ENCODE results near the gene GFI1B.
"Not testable (repeated sequence)": the region's sequence is repeated elsewhere in the genome, so short reads cannot be mapped to it uniquely, and the experiment has no call there.

Gene GFI1B

DNA sequence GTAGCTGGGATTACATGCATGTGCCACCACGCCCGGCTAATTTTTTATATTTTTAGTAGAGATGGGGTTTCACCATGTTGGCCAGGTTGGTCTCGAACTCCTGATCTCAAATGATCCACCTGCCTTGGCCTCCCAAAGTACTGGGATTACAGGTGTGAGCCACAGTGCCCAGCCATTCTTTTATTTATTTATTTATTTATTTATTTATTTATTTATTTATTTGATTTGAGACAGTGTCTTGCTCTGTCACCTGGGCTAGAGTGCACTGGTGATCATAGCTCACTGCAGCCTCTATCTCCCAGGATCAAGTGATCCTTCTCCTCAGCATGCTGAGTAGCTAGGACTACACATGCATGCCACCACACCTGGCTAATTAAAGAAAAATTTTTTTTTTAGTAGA lies 10.6 kb upstream of the GFI1B start:
- DNase-seq (ENCODE audit: low read depth, low spot score) = not testable (repeated sequence)

- DNase-seq (ENCODE audit: low read depth, low spot score) = no peak
These were observed 8.7 kb upstream of the GFI1B start for GRCh38 chr9:132969783-132970182.

- DNase-seq (ENCODE audit: low read depth, low spot score) = no peak
These were observed 8.0 kb upstream of the GFI1B start for GRCh38 chr9:132970324-132971062.

- no peak for DNase-seq (ENCODE audit: low read depth, low spot score)
These were observed 5.3 kb upstream of the GFI1B start for GRCh38 chr9:132973166-132973565.

DNA sequence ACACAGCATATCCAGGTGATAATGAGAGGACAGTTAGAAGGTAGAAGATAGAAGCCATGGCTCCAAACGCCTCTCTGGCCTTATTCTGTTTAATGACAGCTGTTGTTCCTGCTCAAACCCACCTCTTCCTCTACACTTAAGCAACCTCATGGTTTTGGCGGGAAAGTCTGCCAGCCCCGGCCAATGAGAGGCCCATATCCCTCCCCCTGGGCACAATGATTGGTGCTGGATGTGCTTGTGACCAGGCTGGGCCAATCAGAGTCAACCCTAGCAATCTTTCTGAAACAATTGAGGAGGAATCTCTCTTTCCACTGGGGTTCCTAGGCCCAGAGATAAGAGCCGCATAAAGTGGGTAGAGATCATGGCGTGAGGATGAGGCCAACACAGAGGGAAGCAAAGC lies 4.8 kb upstream of the GFI1B start:
- DNase-seq (ENCODE audit: low read depth, low spot score) = no peak

GRCh38 chr9:132975961-132976360 lies 2.5 kb upstream of the GFI1B start:
- no peak for DNase-seq (ENCODE audit: low read depth, low spot score)

GRCh38 chr9:132976571-132976970 lies 1.9 kb upstream of the GFI1B start:
- DNase-seq (ENCODE audit: low read depth, low spot score) = no peak

DNA sequence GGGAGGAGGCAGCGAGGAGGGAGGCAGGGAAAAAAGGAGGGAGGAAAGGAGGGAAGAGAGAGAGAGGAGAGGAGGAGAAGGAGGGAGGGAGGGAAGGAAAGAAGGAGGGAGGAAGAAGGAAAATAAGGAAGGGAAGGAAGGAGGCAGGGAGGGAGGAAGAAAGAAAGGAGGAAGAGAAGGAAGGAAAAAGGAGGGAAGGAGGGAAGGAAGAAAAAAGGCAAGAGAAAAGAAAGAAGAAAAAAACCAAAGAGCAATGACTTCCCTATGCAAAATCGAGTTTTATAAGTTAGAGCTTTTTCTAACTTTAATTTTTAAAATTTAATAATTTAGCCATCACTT lies 413 bp upstream of the GFI1B start:
- DNase-seq (ENCODE audit: low read depth, low spot score) = no peak

- no peak for DNase-seq (ENCODE audit: low read depth, low spot score)
These were observed 1.7 kb downstream of the GFI1B start for GRCh38 chr9:132980157-132980556.

DNA sequence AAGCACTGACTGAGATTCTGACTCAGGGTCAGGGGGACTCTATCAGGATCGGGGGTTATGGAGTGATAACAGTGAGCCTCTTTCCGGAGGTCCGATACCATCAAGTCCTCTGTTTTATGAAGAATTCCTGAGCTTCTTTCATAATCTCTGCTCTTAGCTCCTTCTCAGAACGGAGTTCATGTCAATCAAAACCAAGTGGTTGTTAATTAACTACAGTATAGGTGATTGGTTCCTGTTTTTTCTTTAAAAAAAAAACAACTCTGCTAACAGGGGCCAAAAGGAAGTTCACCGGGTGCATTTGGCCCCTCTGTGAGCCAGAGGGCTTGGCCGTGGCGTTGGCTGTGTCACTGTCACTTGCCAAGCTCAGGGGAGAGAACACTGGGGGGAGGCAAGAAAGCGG lies 4.0 kb downstream of the GFI1B start:
- no peak for DNase-seq (ENCODE audit: low read depth, low spot score)

GRCh38 chr9:132983491-132984201 lies 5.2 kb downstream of the GFI1B start:
- DNase-seq (ENCODE audit: low read depth, low spot score) = no peak

- DNase-seq (ENCODE audit: low read depth, low spot score) = no peak
These were observed 5.9 kb downstream of the GFI1B start for GRCh38 chr9:132984202-132985070.

DNA sequence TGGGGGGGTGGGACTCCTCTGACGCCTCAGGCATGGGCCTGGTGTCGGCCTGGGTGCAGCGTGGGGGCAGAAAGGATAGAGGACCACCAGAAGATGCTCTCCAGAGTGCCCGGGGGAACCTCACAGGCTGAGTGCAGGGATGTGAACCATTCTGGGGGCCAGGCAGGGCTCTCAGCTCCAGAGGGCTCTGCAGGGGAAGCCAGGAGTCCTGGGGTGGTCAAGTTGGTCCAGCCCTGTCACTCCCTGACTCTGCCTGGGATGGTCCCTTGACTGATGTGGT lies 6.5 kb downstream of the GFI1B start:
- DNase-seq (ENCODE audit: low read depth, low spot score) = no peak

GRCh38 chr9:132985489-132985888 lies 7.0 kb downstream of the GFI1B start:
- DNase-seq (ENCODE audit: low read depth, low spot score) = no peak

GRCh38 chr9:132986114-132986513 lies 7.6 kb downstream of the GFI1B start:
- DNase-seq (ENCODE audit: low read depth, low spot score) = no peak

DNA sequence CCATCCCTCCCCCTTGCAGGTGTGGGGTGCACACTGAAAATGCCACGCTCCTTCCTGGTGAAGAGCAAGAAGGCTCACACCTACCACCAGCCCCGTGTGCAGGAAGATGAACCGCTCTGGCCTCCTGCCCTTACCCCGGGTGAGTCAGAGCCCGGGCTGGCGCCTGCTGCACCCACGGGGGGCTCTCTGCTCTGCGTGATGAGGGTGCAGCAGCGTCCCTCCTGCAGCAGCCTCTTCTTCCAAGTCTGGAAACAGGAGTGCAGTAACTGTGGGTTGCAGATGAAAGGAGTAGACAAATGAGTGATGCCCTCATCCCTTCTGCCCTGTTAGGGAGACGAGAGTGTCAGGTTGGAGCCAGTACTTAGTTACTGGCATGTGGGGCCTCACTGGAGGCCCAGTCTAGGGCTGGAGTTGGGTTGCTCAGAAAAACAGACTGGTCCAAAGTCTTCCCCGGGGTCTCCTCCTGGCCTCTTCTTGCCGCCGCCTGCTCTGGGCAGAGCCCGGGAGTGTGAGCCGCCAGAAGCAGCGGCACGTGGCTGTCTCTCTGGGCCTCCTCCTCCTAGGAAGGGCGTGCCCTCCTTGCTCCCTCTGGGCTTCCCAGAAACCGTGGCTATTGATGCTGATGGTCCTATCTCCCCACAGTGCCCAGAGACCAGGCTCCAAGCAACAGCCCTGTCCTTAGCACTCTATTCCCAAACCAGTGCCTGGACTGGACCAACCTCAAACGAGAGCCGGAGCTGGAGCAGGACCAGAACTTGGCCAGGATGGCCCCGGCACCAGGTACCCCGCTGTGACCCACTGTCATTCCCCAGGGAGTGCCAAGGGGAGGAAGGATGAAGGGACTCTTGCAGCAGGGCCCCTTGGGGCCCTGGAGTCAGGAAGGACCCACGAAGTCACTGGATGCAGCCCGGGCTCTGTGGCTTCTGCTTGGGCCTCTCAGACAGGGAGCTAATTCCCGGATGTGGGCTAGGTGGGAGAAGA lies 8.4 kb downstream of the GFI1B start:
- DNase-seq (ENCODE audit: low read depth, low spot score) = no peak

GRCh38 chr9:132988244-132989013 lies 9.9 kb downstream of the GFI1B start:
- DNase-seq (ENCODE audit: low read depth, low spot score) = no peak

DNA sequence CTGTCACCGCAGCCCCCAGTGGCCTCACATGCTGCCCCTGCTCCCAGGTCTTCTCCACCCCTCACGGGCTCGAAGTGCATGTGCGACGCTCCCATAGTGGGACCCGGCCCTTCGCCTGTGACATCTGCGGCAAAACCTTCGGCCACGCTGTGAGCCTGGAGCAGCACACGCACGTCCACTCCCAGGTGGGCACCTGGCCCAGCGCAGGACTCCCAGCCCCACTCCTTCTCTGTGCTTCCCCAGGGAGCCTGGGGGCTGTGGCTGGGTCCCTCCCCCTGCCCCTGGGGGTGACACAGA lies 10.5 kb downstream of the GFI1B start:
- no peak for DNase-seq (ENCODE audit: low read depth, low spot score)

DNA sequence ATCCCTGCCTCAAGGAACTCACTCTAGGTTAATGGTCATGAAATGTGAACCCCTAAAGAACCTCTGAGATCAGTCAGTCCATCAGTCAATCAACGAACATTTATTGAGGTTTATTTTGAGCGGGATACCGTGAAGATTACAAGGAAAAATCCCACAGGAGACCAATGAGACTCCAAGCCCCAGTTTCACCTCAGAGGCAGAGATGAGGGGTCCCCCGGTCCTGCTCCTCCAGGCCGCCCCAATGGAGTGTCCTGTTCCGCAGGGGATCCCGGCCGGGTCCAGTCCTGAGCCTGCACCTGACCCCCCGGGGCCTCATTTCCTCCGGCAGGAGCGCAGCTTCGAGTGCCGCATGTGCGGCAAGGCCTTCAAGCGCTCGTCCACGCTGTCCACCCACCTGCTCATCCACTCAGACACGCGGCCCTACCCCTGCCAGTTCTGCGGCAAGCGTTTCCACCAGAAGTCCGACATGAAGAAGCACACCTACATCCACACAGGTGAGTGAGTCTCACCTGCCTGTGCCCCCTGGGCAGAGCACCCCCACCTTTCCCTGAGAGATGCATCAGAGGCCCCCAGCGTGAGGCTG lies 11.0 kb downstream of the GFI1B start:
- DNase-seq (ENCODE audit: low read depth, low spot score) = no peak

DNA sequence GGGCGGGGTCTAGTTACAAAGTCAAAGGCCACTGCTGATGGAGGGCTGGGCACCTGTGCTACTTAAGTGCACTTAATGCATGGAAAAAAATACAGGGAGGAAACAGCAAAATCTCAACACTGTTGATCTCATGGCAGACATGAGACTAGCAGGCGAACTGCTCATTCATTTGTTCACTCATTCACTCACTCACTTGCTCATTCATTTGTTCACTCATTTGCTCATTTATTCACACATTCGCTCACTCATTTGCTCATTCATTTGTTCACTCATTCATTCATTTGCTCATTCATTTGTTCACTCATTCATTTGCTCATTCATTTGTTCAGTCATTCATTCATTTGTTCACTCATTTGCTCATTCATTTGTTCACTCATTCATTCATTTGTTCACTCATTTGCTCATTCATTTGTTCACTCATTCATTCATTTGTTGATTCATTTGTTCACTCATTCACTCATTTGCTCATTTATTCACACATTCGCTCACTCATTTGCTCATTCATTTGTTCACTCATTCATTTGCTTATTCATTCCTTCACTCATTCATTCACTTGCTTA lies 11.6 kb downstream of the GFI1B start:
- DNase-seq (ENCODE audit: low read depth, low spot score) = not testable (repeated sequence)
